ENCODE data around the gene APOL4.
"Not testable (repeated sequence)": the region's sequence is repeated elsewhere in the genome, so short reads cannot be mapped to it uniquely, and the experiment has no call there.

Gene APOL4, protein sequence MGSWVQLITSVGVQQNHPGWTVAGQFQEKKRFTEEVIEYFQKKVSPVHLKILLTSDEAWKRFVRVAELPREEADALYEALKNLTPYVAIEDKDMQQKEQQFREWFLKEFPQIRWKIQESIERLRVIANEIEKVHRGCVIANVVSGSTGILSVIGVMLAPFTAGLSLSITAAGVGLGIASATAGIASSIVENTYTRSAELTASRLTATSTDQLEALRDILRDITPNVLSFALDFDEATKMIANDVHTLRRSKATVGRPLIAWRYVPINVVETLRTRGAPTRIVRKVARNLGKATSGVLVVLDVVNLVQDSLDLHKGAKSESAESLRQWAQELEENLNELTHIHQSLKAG

DNA sequence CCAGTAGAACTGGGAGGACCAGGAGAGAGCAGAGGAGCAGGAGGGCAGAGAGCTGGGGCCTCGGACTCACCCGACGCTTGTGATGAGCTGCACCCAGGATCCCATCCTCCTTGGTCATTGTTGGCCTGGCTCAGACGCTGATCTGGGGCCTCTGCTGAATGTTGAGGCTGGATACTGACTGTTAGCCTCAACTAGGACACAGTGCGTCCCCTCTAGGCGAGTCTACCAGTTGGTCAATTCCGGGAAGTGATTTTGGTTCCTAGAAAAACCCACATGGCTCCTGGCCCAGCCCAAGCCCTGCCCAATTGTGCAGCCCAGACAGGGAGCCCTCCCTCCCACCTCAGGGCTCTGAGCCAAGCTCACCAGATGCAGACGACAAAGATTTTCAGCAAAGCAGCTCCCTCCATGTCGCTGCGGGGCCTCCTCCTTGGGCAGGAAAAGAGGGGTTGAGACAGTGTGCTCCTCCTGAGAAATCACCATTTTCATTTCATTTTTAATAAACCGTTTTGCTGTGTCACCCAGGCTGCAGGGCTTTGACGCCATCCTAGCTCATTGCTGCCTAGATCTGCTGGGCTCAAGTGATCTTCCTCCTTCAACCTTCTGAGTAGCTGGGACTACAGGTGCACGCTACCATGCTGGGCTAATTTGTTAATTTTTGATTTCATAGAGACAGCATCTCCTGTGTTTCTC is at the start of gene APOL4:
APOL4 (minus strand) TSS at position 180 of the 690 bp plus-strand sequence; CDS start at position 105, 75 bp downstream.
- no peak for TF ChIP-seq CTCF (IDR thresholded peaks at IDR 0.05; ENCODE audit: low read depth, low read length, missing control alignments)
- no peak within 1 kb of the TSS; the same call in 1 of the 2 replicates for H3K4me3 ChIP-seq (replicated peaks; ENCODE audit: low read depth, low read length)
- DNase-seq (ENCODE audit: extremely low read depth, low read depth) = peak; percentile 40

- H3K4me3 ChIP-seq (replicated peaks; ENCODE audit: low read depth, low read length); DNase-seq (ENCODE audit: extremely low read depth, low read depth): not testable (repeated sequence)
These were observed 48.8 kb upstream of the APOL4 start for GRCh38 chr22:36250292-36250960.

- no peak for TF ChIP-seq CTCF (IDR thresholded peaks at IDR 0.05; ENCODE audit: low read depth, low read length, missing control alignments)
- no peak for DNase-seq (ENCODE audit: extremely low read depth, low read depth)
- no peak overlapping the region for H3K4me3 ChIP-seq (replicated peaks; ENCODE audit: low read depth, low read length)
These were observed 47.6 kb upstream of the APOL4 start for GRCh38 chr22:36249160-36249559.

DNA sequence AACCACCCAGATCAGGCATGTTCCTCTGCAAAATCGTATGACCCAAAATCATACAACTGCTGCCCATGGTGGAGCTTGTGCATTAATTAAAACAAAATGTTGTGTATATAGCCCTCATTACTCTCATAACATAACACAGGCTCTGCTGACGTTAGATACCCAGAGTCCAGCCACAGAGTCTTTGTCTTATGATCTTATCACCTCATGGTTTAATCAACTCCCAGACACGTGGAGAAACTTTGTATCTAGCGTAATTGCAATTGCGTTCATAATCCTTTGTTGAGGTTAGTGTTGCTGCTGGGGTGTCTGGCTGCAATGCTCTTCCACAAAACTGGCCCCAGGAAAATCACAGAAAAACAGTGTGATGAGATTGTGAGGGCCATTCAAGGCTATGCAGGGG is 46.3 kb upstream of the APOL4 start:
- no peak for TF ChIP-seq CTCF (IDR thresholded peaks at IDR 0.05; ENCODE audit: low read depth, low read length, missing control alignments)
- no peak for DNase-seq (ENCODE audit: extremely low read depth, low read depth)
- H3K4me3 ChIP-seq (replicated peaks; ENCODE audit: low read depth, low read length) = no peak overlapping the region

DNA sequence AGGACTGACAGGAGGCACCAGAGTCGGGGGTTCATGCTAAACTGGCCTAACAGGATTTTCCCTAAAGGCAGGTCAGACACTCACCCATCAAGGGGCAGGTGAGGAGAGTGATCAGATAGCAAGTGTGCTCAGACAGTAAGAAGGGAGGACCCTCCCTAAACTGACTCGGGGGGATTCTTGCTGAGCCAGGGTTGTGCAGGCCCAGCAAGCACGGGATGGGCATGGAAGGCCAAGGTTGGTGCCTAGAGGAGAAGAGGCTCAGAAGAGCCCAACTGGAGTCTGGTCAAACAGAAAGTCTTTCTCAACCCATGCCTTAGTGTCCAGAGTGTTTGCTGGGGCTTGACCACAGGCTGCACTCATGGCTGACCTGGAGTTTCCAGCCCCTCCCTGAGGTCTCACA is 45.1 kb upstream of the APOL4 start:
- no peak for TF ChIP-seq CTCF (IDR thresholded peaks at IDR 0.05; ENCODE audit: low read depth, low read length, missing control alignments)
- no peak for DNase-seq (ENCODE audit: extremely low read depth, low read depth)
- no peak overlapping the region for H3K4me3 ChIP-seq (replicated peaks; ENCODE audit: low read depth, low read length)

DNA sequence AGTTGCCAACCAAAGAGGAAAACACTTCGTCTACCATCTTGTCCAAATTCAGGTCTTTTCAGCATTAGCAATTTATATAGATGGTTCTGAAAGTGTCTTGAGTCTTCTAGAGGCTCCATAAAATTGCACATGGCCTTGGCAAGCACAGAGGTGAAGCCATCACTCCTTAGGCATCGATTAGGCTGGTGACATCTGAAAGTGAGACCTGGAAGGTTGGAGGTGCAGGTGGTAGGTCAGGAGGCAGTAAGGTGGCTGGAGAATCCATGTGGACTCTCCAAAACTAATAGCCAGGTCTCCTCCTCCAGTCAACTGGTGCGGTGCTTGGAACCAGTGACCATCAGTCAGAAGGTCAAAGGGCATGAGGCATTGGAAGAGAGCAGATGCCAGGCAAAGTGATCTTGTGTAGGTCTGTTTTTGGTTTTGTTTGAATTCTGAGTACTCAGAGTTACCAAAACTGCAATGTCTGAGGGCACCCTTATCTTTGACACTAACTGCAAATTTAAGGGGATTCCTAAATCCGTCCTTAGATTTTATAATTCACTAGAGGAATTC is 44.3 kb upstream of the APOL4 start:
- H3K4me3 ChIP-seq (replicated peaks; ENCODE audit: low read depth, low read length) = no peak overlapping the region
- no peak for DNase-seq (ENCODE audit: extremely low read depth, low read depth)
- TF ChIP-seq CTCF (IDR thresholded peaks at IDR 0.05; ENCODE audit: low read depth, low read length, missing control alignments) = no peak

All from HFF-Myc (cell line).